HG02623 (cell line): ENCODE data around the gene DRD4.
"Not testable (repeated sequence)": the region's sequence is repeated elsewhere in the genome, so short reads cannot be mapped to it uniquely, and the experiment has no call there.

Experiments
- ATAC-seq: cut with Tn5 transposase; IDR thresholded peaks from one replicate; pipeline ENCODE4 v1.9.1; 2021; ENCODE audit warnings: moderate library complexity; ENCODE audit not compliant: unreplicated experiment

DRD4 gene

GRCh38 chr11:673866-674265, 36.8 kb downstream of the DRD4 start:
- no peak for ATAC-seq

- ATAC-seq: no peak
These were observed 37.3 kb downstream of the DRD4 start for GRCh38 chr11:674406-674805.

- no peak for ATAC-seq
These were observed 41.2 kb downstream of the DRD4 start for GRCh38 chr11:678297-678696.

GRCh38 chr11:679271-680207, 42.5 kb downstream of the DRD4 start:
- ATAC-seq: no peak

GRCh38 chr11:680476-680875, 43.4 kb downstream of the DRD4 start:
- no peak for ATAC-seq

- no peak for ATAC-seq
These were observed 43.9 kb downstream of the DRD4 start for GRCh38 chr11:680970-681369.

- ATAC-seq: no peak
These were observed 49.6 kb downstream of the DRD4 start for GRCh38 chr11:686451-687243.

GRCh38 chr11:687751-688150, 50.7 kb downstream of the DRD4 start:
- ATAC-seq: no peak

- ATAC-seq: no peak
These were observed 51.6 kb downstream of the DRD4 start for GRCh38 chr11:688681-689080.

GRCh38 chr11:689625-690024, 52.6 kb downstream of the DRD4 start:
- no peak for ATAC-seq

- ATAC-seq: not testable (repeated sequence)
These were observed 53.2 kb downstream of the DRD4 start for GRCh38 chr11:690244-690643.
